Lung (tissue), 12 donors: Measurements from ENCODE around the gene JMJD7. TPM values are rescaled to one million over a fixed set of nuclear protein-coding genes. Genes with fewer than 3 reads are reported as not detected.

Experiments
- ATAC-seq: fragments of 200-7000 bp; cut with Tn5 transposase; one replicate; pipeline ENCODE4 v1.9.1; 2020; ENCODE audit warnings: moderate number of reproducible peaks; ENCODE audit not compliant: insufficient read depth, low FRiP score
- DNase-seq, 3 donors: peaks; one replicate each; pipeline ENCODE4 v3.0.0-alpha.2; 2013 to 2017
- H3K27ac ChIP-seq, 2 donors: one replicate each; pipeline ENCODE4 v1.5.1; 2013; ENCODE audit warnings: mild to moderate bottlenecking in 2 of 2, moderate library complexity in 2 of 2, control low read depth in 1 of 2, inconsistent platforms in 1 of 2, low read depth in 1 of 2, low read length in 1 of 2
- H3K27me3 ChIP-seq, 3 donors: one replicate each; pipeline ENCODE4 v1.5.1; 2013; ENCODE audit warnings: low read length in 2 of 3; ENCODE audit not compliant: control insufficient read depth in 3 of 3, insufficient read depth in 3 of 3
- H3K36me3 ChIP-seq, 4 donors: one replicate each; pipeline ENCODE4 v1.5.1; 2013; ENCODE audit warnings: low read length in 4 of 4, mild to moderate bottlenecking in 1 of 4, moderate library complexity in 1 of 4; ENCODE audit not compliant: control insufficient read depth in 4 of 4, insufficient read depth in 4 of 4
- H3K4me1 ChIP-seq, 5 donors: one replicate each; pipeline ENCODE4 v1.5.1; 2013; ENCODE audit warnings: low read length in 5 of 5, mild to moderate bottlenecking in 2 of 5, moderate library complexity in 1 of 5; ENCODE audit not compliant: control insufficient read depth in 5 of 5, insufficient read depth in 5 of 5
- H3K4me3 ChIP-seq: one replicate; pipeline ENCODE4 v1.5.1; 2013; ENCODE audit warnings: mild to moderate bottlenecking, control low read depth, moderate library complexity
- H3K9ac ChIP-seq, 2 donors: one replicate each; pipeline ENCODE4 v1.5.1; 2013; ENCODE audit warnings: low read length in 2 of 2, control low read depth in 1 of 2; ENCODE audit not compliant: insufficient read depth in 1 of 2
- H3K9me3 ChIP-seq, 4 donors: one replicate each; pipeline ENCODE4 v1.5.1; 2013; ENCODE audit warnings: low read length in 3 of 4, mild to moderate bottlenecking in 1 of 4, moderate library complexity in 1 of 4; ENCODE audit not compliant: control insufficient read depth in 4 of 4, insufficient read depth in 3 of 4
- WGBS, 2 donors: extraction: QIAGEN DNeasy Blood & Tissue Kit; methylation state at CpG; one replicate each; pipeline ENCODE4 v1.1.7; 2013; 5-methylcytosine and 5-hydroxymethylcytosine counted together
- polyA plus RNA-seq, 2 donors: library from polyadenylated mRNA; stranded (reverse); fragments of 200-250 nt; gene quantifications; one replicate each; pipeline ENCODE4 v1.2.1, GENCODE V29; 2013
- total RNA-seq, 2 donors: library from RNA; depleted of rRNA in 1 of 2; stranded (reverse); fragments of >200 nt in 1 of 2; gene quantifications; one replicate each; pipeline ENCODE4 v1.2.1, GENCODE V29; 2014 to 2021
- TF ChIP-seq, protein P1 (sequence below): IDR thresholded peaks from 2 replicates; pipeline ENCODE4 v1.5.1; 2012; ENCODE audit warnings: mild to moderate bottlenecking; ENCODE audit errors: control extremely low read depth, extremely low read depth
- donor health status: control.
- donor health status: control.
- donor health status: Bipolar disorder and iron deficiency.
- donor health status: healthy.
- donor health status: DM: yes; HTN: yes; CAD: no.

The JMJD7 gene
- total and polyA plus RNA-seq, 4 donors: 13.2 to 28.1 (median 21.3) TPM

- TF ChIP-seq, protein P1, sequence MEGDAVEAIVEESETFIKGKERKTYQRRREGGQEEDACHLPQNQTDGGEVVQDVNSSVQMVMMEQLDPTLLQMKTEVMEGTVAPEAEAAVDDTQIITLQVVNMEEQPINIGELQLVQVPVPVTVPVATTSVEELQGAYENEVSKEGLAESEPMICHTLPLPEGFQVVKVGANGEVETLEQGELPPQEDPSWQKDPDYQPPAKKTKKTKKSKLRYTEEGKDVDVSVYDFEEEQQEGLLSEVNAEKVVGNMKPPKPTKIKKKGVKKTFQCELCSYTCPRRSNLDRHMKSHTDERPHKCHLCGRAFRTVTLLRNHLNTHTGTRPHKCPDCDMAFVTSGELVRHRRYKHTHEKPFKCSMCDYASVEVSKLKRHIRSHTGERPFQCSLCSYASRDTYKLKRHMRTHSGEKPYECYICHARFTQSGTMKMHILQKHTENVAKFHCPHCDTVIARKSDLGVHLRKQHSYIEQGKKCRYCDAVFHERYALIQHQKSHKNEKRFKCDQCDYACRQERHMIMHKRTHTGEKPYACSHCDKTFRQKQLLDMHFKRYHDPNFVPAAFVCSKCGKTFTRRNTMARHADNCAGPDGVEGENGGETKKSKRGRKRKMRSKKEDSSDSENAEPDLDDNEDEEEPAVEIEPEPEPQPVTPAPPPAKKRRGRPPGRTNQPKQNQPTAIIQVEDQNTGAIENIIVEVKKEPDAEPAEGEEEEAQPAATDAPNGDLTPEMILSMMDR: no peak
- peaks cover 0 to 21% (median 10%) of the 10 kb centered on the region in 4 donors for H3K36me3 ChIP-seq
- H3K9ac ChIP-seq: no peak overlapping the region
- H3K9me3 ChIP-seq: no peaks in the 10 kb centered on the region
- ATAC-seq: no peak
- no peak overlapping the region for H3K27ac ChIP-seq
- H3K4me1 ChIP-seq: peaks cover 0 to 5% (median 0%) of the 10 kb centered on the region in 5 donors
- 72 to 83% methylated on average over 2 of the region's 2 CpGs for WGBS, 2 donors
- DNase-seq: no peak
- no peak overlapping the region for H3K4me3 ChIP-seq
- H3K27me3 ChIP-seq: no peaks in the 10 kb centered on the region
Observed at GRCh38 chr15:41809121-41809520, 18.8 kb upstream of the JMJD7 start.

- H3K27ac ChIP-seq: no peak overlapping the region
- H3K4me3 ChIP-seq: no peak overlapping the region
- 48 to 69% methylated on average over 12 of the region's 12 CpGs for WGBS, 2 donors
- DNase-seq (no peak), ATAC-seq (no peak)
- no peaks in the 10 kb centered on the region for H3K27me3 ChIP-seq
- H3K9ac ChIP-seq: no peak overlapping the region
- peaks cover 0 to 3% (median 0%) of the 10 kb centered on the region in 5 donors for H3K4me1 ChIP-seq
- peaks cover 0 to 22% (median 11%) of the 10 kb centered on the region in 4 donors for H3K36me3 ChIP-seq
- TF ChIP-seq, protein P1: no peak
- H3K9me3 ChIP-seq: no peaks in the 10 kb centered on the region
Observed at GRCh38 chr15:41809526-41810220, 18.2 kb upstream of the JMJD7 start.

DNA sequence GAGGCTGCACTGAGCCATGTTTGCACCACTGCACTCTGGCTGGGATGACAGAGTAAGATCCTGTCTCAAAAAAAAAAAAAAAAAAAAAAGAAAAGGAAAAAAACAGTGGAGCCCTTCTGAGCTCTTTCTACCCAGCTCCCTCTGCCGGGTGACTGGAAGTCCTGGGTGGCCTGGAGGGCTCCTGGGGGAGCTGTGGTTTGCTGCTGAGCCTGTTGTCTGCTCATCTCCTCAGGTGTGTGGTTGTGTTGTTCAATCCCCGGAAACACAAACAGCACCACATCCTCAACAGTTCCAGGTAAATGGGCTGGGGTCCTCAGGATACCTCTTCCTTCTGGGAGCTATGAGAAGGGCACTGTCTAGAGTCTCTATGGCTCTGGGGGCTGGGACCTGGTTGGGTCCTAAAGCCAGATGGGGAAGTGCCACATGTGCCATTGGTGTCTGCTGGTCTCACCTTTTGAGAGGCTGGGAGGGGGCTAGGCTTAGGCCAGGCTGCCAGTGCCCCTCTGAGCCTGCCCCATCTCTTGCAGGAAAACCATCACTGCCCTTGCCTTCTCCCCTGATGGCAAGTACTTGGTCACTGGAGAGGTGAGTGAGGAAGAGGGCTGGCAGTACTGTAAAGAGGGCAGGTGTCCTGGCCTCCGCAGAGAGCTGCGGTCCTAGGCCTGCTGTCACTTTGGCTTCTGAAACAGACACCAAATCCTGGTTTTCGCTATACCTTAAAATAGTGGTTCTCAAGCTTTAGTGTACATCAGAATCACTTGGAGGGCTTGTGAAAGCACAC lies 17.1 kb upstream of the JMJD7 start:
- no peaks in the 10 kb centered on the region for H3K4me1 ChIP-seq
- H3K9ac ChIP-seq: no peak overlapping the region
- no peaks in the 10 kb centered on the region for H3K9me3 ChIP-seq
- no peak overlapping the region for H3K4me3 ChIP-seq
- ATAC-seq (no peak), DNase-seq (no peak)
- TF ChIP-seq, protein P1: no peak
- H3K27me3 ChIP-seq: no peaks in the 10 kb centered on the region
- peaks cover 0 to 29% (median 10%) of the 10 kb centered on the region in 4 donors for H3K36me3 ChIP-seq
- WGBS, 2 donors: 93 to 96% methylated on average over 5 of the region's 5 CpGs
- H3K27ac ChIP-seq: no peak overlapping the region
